NB4 (cell line): ENCODE data around the gene LMAN1.

Experiments
- CTCF ChIP-seq: IDR thresholded peaks from one replicate; pipeline ENCODE4 v1.5.1; 2012; ENCODE audit warnings: low read depth, low read length
- MAX ChIP-seq: IDR thresholded peaks from 2 replicates; pipeline ENCODE4 v1.6.1; 2011; ENCODE audit warnings: low read depth, low read length
- POLR2A ChIP-seq: IDR thresholded peaks from 2 replicates; pipeline ENCODE4 v1.6.1; 2011; ENCODE audit warnings: mild to moderate bottlenecking; ENCODE audit not compliant: insufficient read length; ENCODE audit errors: extremely low read depth

DNA sequence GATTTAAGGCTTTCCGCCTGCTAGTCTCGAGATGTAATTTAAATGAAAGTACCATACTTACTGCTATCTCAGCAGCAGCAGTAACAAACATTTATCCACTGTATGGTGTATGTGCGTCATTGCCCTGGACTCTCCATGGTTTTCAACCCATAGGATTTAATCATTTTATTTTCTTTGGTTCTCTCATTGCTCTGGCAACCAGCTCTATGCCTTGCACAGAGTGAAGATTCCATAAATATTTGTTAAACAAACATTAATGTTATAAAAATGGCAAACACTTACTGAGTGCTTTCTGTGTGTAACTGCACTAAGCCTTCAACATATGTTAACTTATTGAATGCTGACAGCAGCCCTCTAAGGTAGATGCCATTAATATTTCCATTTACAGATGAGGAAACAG is 1.3 kb upstream of the LMAN1 start:
- TF ChIP-seq POLR2A (no peak), CTCF (no peak), MAX (no peak)
